ENCODE measurements around the gene RMRP. TPM values are rescaled to one million over a fixed set of nuclear protein-coding genes. Genes with fewer than 3 reads are reported as not detected.
"Not testable (repeated sequence)": the region's sequence is repeated elsewhere in the genome, so short reads cannot be mapped to it uniquely, and the experiment has no call there.

RMRP gene
- polyA plus RNA-seq, 3 donors = 1.9 TPM; not detected in 2

GRCh38 chr9:35651956-35652828, 5.6 kb downstream of the RMRP start:
- DNase-seq (ENCODE audit: extremely low read depth in 1 of 11, low read depth in 9 of 11, low spot score in 4 of 11) = no peak

GRCh38 chr9:35650341-35651158, 7.3 kb downstream of the RMRP start, which contains the start of gene SIT1:
SIT1 (minus strand) TSS chr9:35650931; CDS start chr9:35650853, 78 bp downstream.
- DNase-seq (ENCODE audit: extremely low read depth in 1 of 11, low read depth in 9 of 11, low spot score in 4 of 11) = no peak

DNA sequence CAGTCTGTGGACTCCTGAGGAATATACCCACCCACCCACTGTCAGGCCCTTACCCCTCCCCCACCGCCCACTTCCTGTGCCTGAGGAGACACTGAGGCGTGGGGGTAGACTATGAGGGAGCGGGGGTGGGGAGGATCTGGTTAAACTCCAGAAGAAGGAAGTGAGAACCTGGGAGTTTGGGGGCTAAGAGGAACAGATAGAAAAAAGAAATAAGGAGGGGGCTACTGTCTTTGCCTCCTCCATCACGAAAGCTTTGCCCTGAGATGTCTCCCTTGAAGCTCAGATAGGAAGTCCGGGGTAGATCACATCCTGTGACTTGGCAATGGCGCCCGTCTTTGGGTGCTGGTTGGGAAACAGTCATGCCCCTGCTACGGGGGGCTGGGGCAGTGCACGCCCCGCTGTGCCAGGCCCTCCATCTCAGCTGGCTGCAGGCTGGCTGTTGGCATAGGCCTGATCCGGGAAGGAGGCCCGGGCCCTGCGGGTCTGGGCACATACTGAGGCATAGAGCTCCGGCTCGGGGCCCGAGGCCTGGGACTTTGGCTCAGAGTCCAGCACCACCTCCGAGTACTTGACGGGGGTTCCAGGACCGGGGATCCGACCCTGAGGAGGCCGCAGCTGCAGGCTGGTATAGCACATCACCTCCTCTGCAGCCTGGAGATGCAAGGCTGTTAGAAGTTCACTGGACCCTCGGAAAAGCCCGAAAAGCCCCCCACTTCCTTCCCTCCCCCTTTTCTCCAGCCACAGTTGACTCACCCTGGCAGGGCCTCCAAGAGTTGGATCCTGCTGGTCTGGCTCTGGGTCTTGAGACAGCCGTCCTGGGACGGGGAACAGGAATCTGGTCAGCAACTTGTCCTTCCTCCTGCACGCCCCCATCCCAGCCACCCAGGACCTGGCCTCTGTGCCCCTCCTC, 8.1 kb downstream of the RMRP start:
- DNase-seq (ENCODE audit: extremely low read depth in 1 of 11, low read depth in 9 of 11, low spot score in 4 of 11) = no peak

DNA sequence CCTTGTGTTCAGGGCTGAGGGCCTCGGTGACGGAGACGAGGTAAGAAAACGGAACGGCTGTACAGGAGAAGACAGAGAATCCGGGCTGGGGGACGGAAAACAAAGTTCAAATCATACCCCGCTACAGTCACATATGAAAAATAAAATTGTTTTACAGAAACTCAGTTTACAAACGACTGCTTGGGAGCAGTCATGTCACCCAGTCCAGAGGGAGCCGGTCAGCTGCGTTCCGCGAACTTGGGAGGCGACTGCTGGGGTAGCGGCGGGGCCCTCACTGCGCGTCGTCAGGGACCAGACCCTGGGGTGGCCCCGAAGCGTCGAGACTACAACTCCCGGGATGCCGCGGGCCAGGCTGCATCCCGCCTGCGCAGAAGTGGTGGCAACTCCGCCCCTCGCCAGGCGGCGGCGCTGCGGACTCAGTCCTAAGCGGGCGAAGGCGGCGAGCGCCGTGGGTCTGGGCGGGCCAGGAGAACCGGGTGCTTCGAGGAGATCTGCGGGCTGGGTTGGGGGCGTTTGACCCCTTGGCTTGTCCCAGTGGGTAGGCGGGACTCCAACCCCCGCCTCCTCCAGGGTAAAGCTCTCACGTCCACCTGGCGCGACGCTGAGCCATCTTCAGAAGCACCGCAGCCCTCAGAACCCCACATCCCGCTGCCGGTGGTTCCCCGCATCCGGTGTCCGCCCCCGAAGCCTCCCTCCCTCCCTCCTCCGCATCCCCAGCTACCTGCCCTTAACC, 11.1 kb downstream of the RMRP start:
- DNase-seq (ENCODE audit: extremely low read depth in 1 of 11, low read depth in 9 of 11, low spot score in 4 of 11) = peak; percentile 84 to 93 (median 90)

DNA sequence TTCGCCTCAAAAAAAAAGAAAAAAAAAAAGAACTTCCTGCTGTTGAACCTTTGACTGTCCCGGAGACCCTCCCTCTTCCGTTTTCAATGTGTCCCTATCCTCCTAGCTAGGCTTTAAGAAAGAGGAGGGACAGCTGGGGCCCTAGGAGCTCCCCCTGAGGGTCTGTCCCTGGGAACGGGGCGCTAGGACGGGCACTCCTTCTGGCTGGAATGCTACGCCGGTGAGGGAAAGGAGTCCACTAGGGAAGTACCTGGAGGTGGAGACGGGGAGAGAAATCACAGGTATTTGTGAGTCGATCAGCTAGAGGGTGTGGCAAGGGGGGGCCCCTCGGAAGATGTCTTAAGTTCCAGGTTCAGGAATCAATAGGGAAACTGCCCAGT, 11.7 kb downstream of the RMRP start:
- peak in 7 of 11 donors; percentile 50 to 71 (median 57) for DNase-seq (ENCODE audit: extremely low read depth in 1 of 11, low read depth in 9 of 11, low spot score in 4 of 11)

DNA sequence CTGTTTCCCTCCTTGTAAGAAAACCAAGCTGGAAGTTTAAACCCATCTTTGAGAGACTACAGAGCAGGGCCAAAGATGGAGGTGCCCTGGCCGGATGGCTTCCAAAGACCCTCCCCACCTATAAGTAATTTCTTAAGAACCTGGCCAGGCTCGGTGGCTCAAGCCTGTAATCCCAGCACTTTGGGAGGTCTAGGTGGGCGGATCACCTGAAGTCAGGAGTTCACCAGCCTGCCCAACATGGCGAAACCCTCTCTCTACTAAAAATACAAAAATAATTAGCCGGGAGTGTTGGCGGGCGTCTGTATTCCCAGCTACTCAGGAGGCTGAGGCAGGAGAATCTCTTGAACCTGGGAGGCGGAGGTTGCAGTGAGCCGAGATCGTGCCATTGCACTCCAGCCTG, 12.1 kb downstream of the RMRP start:
- not testable (repeated sequence) for DNase-seq (ENCODE audit: extremely low read depth in 1 of 11, low read depth in 9 of 11, low spot score in 4 of 11)

- no peak for DNase-seq (ENCODE audit: extremely low read depth in 1 of 11, low read depth in 9 of 11, low spot score in 4 of 11)
These were observed 14.8 kb downstream of the RMRP start for GRCh38 chr9:35643046-35643445.

DNA sequence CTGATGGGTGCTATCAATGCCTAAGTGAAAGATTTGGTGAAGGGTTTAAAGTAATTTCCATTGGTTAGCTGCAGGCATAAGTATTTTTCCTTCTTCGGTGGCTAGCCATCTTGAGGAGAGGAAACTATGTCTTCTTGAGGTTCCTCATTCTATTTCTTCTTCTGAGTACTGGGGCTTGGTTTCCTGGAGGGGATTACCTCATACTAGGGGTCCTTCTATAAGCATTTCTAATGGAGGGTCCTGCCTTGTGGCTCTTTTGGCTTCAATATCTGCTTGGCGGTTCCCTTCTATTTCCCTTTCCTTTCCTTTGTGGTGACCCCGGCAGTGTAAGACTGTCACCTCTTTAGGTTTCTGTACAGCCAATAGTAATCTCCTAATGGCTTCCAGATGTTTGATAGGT, 16.3 kb downstream of the RMRP start:
- DNase-seq (ENCODE audit: extremely low read depth in 1 of 11, low read depth in 9 of 11, low spot score in 4 of 11) = not testable (repeated sequence)

DNA sequence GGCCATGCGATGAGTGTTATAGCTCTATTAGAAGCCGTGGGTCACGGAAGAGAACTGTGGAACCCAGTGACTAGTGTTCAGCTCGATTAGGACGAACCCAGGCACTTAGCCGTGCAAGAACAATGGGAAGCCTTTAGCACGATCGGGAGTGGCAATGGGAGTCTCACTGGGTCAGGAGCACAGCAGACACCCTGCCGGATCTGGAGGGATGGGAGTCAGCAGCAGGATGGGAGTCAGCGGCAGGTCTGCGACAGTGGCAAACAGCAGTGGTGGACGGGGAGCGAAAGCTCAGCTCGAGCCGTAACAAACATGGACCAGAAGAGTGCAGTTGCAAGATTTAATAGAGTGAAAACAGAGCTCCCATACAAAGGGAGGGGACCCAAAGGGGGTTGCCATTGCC, 17.4 kb downstream of the RMRP start:
- not testable (repeated sequence) for DNase-seq (ENCODE audit: extremely low read depth in 1 of 11, low read depth in 9 of 11, low spot score in 4 of 11)

- DNase-seq (ENCODE audit: extremely low read depth in 1 of 11, low read depth in 9 of 11, low spot score in 4 of 11) = no peak
These were observed 18.2 kb downstream of the RMRP start for GRCh38 chr9:35639631-35640030.

- DNase-seq (ENCODE audit: extremely low read depth in 1 of 11, low read depth in 9 of 11, low spot score in 4 of 11) = not testable (repeated sequence)
These were observed 18.6 kb downstream of the RMRP start for GRCh38 chr9:35639225-35639624.

GRCh38 chr9:35638751-35639150, 19.1 kb downstream of the RMRP start:
- not testable (repeated sequence) for DNase-seq (ENCODE audit: extremely low read depth in 1 of 11, low read depth in 9 of 11, low spot score in 4 of 11)

DNA sequence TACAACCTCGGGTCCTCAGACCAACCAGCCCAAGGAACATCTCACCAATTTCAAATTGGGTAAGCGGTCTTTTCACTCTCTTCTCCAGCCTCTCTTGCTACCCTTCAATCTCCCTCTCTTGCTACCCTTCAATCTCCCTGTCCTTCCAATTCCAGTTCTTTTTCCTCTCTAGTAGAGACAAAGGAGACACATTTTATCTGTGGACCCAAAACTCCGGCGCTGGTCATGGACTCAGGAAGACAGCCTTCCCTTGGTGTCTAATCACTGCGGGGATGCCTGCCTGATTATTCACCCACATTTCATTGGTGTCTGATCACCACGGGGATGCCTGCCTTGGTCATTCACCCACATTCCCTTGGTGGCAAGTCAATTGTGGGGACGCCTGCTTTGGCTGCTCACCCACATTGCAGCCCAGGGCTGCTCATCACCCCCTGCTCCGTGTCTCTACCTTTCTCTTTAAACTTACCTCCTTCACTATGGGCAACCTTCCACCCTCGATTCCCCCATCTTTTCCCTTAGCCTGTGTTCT, 20.3 kb downstream of the RMRP start:
- not testable (repeated sequence) for DNase-seq (ENCODE audit: extremely low read depth in 1 of 11, low read depth in 9 of 11, low spot score in 4 of 11)

GRCh38 chr9:35636877-35637246, 21.0 kb downstream of the RMRP start:
- not testable (repeated sequence) for DNase-seq (ENCODE audit: extremely low read depth in 1 of 11, low read depth in 9 of 11, low spot score in 4 of 11)

DNA sequence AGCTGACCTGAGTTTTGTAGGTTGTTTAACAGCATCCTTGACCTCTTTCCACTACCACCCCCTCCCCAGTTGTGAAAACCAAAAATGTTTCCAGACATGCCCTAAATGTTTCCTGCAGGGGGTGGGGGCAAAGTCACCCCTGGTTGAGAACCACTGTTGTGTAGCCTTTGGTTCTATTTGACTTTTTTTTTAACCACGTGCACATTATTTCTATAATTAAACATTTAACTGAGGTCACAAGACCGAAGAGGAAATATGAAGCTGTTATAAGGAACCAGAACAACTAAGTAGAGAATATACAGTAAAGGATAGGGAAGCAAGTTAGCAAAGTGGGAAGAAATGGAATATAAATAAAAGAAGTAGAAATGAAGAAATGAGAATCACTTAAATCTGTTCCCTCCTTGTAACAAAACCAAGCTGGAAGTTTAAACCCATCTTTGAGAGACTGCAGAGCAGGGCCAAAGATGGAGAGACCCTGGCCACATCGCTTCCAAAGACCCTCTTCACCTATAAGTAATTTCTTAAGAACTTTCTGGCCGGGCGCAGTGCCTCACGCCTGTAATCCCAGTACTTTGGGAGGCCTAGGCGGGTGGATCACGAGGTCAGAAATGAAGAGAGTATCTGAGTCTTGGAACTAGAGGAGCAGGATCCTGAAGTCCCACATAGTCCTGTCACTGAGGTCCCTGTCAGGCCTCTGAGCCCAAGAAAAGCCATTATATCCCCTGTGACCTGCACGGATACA, 21.5 kb downstream of the RMRP start:
- DNase-seq (ENCODE audit: extremely low read depth in 1 of 11, low read depth in 9 of 11, low spot score in 4 of 11) = no peak

DNA sequence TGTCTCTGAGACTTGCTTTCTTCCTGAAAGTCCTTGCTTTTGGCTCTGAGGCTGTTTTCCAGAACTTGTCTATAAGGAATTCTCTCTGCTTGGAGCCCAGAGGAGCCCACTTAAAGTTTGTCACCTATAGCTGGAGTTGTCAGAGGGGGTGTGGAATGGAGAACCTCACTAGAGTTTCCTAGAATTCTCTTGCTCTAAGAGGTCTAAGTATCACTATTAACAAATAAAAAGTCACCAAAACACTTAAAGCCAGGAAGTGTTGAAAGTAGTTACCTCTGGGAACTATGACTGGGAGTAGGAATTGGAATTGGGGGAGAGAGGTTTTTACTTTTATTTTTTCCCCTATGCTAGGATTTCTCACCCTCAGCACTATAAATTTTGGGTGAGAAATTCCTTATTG, 22.1 kb downstream of the RMRP start:
- no peak for DNase-seq (ENCODE audit: extremely low read depth in 1 of 11, low read depth in 9 of 11, low spot score in 4 of 11)

DNA sequence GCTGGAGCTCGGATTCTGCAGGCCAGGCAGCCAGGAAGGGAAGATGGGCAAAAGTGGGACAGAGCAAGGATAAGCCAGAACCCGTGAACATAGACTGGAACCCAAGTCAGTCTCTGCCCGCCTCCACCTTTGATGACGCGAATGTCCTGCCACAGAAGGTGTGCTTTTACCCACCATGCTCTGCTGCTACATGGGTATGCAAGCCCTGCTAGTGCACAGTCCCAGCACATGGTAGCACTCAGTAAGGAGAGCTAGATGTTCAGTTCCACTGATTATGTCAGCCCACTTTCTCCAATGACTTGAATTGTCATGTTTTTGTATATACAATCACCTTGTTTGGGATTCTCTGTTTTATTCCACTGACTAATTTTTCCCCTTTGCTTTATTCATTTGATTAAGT, 28.2 kb downstream of the RMRP start:
- no peak for DNase-seq (ENCODE audit: extremely low read depth in 1 of 11, low read depth in 9 of 11, low spot score in 4 of 11)

All from renal cortex interstitium (tissue), 11 donors.